Hepatocyte (in vitro differentiated cells): Measurements from ENCODE around the gene AMD1. TPM values are rescaled to one million over a fixed set of nuclear protein-coding genes. Genes with fewer than 3 reads are reported as not detected.
"Not testable (repeated sequence)": the region's sequence is repeated elsewhere in the genome, so short reads cannot be mapped to it uniquely, and the experiment has no call there.

Experiments used
- DNase-seq: peaks from one replicate; pipeline ENCODE4 v3.0.0-alpha.2; 2016; ENCODE audit warnings: low spot score
- H2AFZ ChIP-seq: fragments of 200-600 bp; sonication (generic); 2 replicates; pipeline ENCODE4 v1.6.0; 2016; ENCODE audit warnings: antibody characterized with exemption, mild to moderate bottlenecking
- H3K27ac ChIP-seq: fragments of 200-600 bp; sonication (generic); 2 replicates; pipeline ENCODE4 v1.5.1; 2016; ENCODE audit warnings: mild to moderate bottlenecking
- H3K27me3 ChIP-seq: fragments of 200-600 bp; sonication (generic); 2 replicates; pipeline ENCODE4 v1.6.1; 2016
- H3K36me3 ChIP-seq: fragments of 200-600 bp; sonication (generic); replicated peaks from 2 replicates; pipeline ENCODE4 v1.5.1; 2016; ENCODE audit warnings: low read depth; ENCODE audit not compliant: insufficient read depth
- H3K4me1 ChIP-seq: fragments of 200-600 bp; sonication (generic); 2 replicates; pipeline ENCODE4 v1.5.1; 2016; ENCODE audit warnings: mild to moderate bottlenecking, moderate library complexity; ENCODE audit not compliant: insufficient read depth
- H3K4me2 ChIP-seq: fragments of 200-600 bp; sonication (generic); 2 replicates; pipeline ENCODE4 v1.6.0; 2016
- H3K4me3 ChIP-seq: fragments of 200-600 bp; sonication (generic); 2 replicates; pipeline ENCODE4 v1.5.1; 2016; ENCODE audit warnings: mild to moderate bottlenecking
- H3K79me2 ChIP-seq: fragments of 200-600 bp; sonication (generic); 2 replicates; pipeline ENCODE4 v1.6.0; 2017; ENCODE audit warnings: mild to moderate bottlenecking
- H3K9me2 ChIP-seq: fragments of 200-600 bp; sonication (generic); replicated peaks from 2 replicates; pipeline ENCODE4 v1.6.0; 2017; ENCODE audit warnings: mild to moderate bottlenecking; ENCODE audit not compliant: insufficient read depth
- H3K9me3 ChIP-seq: fragments of 200-600 bp; sonication (generic); 2 replicates; pipeline ENCODE4 v1.5.1; 2016; ENCODE audit warnings: low read depth, mild to moderate bottlenecking
- H4K20me1 ChIP-seq: fragments of 200-600 bp; sonication (generic); 2 replicates; pipeline ENCODE4 v1.6.0; 2016; ENCODE audit warnings: mild to moderate bottlenecking; ENCODE audit not compliant: insufficient read depth, poor library complexity, severe bottlenecking
- EZH2 ChIP-seq: fragments of 200-600 bp; sonication (generic); IDR thresholded peaks from 2 replicates; pipeline ENCODE4 v1.6.1; 2016; ENCODE audit warnings: antibody characterized with exemption, mild to moderate bottlenecking, borderline replicate concordance
- EZH2phosphoT487 ChIP-seq: fragments of 200-600 bp; sonication (generic); IDR thresholded peaks from one replicate; pipeline ENCODE4 v1.6.1; 2018; ENCODE audit warnings: antibody characterized with exemption, mild to moderate bottlenecking, low read depth, moderate library complexity; ENCODE audit not compliant: unreplicated experiment, severe bottlenecking
- WGBS: methylation state at CpG from one replicate; pipeline ENCODE4 v1.1.6; 2016; ENCODE audit warnings: low lambda C conversion rate; ENCODE audit errors: missing lambda C conversion rate; 5-methylcytosine and 5-hydroxymethylcytosine counted together
- polyA plus RNA-seq: library from polyadenylated mRNA; unstranded; fragments of >200 nt; fragmentation: Nextera tagmentation; extraction: Ambion mirVana; gene quantifications from 2 replicates; pipeline ENCODE4 v1.2.1, GENCODE V29; 2016
- total RNA-seq: library from RNA; depleted of rRNA; stranded (reverse); fragments of >200 nt; gene quantifications from 2 replicates; pipeline ENCODE4 v1.2.3, GENCODE V29; 2014
- TF ChIP-seq, protein P1 (sequence below): fragments of 200-600 bp; sonication (generic); IDR thresholded peaks from 2 replicates; pipeline ENCODE4 v1.5.1; 2016; ENCODE audit warnings: antibody characterized with exemption, mild to moderate bottlenecking; ENCODE audit not compliant: poor library complexity

The AMD1 gene
- total and polyA plus RNA-seq, 2 experiments from 2014 or later: 42.7 to 106 TPM

GRCh38 chr6:110902091-110902490 is 27.5 kb downstream of the AMD1 start:
- Histone ChIP-seq H3K79me2 (no peaks in the 10 kb centered on the region), H3K9me3 (no peaks in the 10 kb centered on the region), H3K27ac (no peak overlapping the region), H3K9me2 (no peaks in the 10 kb centered on the region), H3K4me1 (no peaks in the 10 kb centered on the region), H3K4me2 (no peak overlapping the region), H3K36me3 (no peaks in the 10 kb centered on the region), H3K27me3 (no peaks in the 10 kb centered on the region), H4K20me1 (no peaks in the 10 kb centered on the region), H3K4me3 (no peak overlapping the region), H2AFZ (no peak overlapping the region)
- WGBS: 95% methylated on average over 8 of the region's 8 CpGs
- DNase-seq: no peak
- TF ChIP-seq EZH2: no peak
- TF ChIP-seq, protein P1, sequence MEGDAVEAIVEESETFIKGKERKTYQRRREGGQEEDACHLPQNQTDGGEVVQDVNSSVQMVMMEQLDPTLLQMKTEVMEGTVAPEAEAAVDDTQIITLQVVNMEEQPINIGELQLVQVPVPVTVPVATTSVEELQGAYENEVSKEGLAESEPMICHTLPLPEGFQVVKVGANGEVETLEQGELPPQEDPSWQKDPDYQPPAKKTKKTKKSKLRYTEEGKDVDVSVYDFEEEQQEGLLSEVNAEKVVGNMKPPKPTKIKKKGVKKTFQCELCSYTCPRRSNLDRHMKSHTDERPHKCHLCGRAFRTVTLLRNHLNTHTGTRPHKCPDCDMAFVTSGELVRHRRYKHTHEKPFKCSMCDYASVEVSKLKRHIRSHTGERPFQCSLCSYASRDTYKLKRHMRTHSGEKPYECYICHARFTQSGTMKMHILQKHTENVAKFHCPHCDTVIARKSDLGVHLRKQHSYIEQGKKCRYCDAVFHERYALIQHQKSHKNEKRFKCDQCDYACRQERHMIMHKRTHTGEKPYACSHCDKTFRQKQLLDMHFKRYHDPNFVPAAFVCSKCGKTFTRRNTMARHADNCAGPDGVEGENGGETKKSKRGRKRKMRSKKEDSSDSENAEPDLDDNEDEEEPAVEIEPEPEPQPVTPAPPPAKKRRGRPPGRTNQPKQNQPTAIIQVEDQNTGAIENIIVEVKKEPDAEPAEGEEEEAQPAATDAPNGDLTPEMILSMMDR: no peak
- TF ChIP-seq EZH2phosphoT487: no peak

- not testable (repeated sequence) for H2AFZ ChIP-seq, H4K20me1 ChIP-seq, H3K9me3 ChIP-seq, H3K27me3 ChIP-seq, DNase-seq, H3K4me2 ChIP-seq, H3K4me1 ChIP-seq, H3K36me3 ChIP-seq, H3K79me2 ChIP-seq, H3K27ac ChIP-seq, H3K4me3 ChIP-seq, H3K9me2 ChIP-seq
- 89% methylated on average over 2 of the region's 2 CpGs for WGBS
Measured at GRCh38 chr6:110906273-110906672, 31.7 kb downstream of the AMD1 start.

DNA sequence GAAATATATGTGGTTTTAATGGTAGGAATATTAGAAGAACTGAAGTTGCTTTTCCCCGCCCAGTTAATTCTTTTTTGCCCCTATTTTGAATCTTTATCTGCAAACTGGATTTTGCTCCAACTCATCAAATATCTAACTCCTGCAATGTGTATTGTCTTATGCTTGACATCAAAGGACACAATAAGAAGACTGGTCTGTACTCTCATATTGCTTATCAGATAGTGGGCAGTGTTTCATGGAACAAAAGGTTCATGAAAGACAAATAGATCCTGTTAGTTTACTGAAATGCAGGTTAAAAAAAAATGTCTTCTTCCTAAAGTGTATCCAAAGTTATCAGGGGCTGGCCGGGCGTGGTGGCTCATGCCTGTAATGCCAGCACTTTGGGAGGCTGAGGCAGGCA is 56.2 kb downstream of the AMD1 start:
- H3K9me3 ChIP-seq: no peaks in the 10 kb centered on the region
- H4K20me1 ChIP-seq: no peaks in the 10 kb centered on the region
- no peak overlapping the region for H3K4me2 ChIP-seq
- H3K9me2 ChIP-seq: no peaks in the 10 kb centered on the region
- TF ChIP-seq, protein P1: no peak
- TF ChIP-seq EZH2phosphoT487 (no peak), EZH2 (no peak)
- H3K79me2 ChIP-seq: no peaks in the 10 kb centered on the region
- 89% methylated on average over 3 of the region's 3 CpGs for WGBS
- no peaks in the 10 kb centered on the region for H3K4me1 ChIP-seq
- H3K27me3 ChIP-seq: no peaks in the 10 kb centered on the region
- no peaks in the 10 kb centered on the region for H3K36me3 ChIP-seq
- H3K4me3 ChIP-seq: no peak overlapping the region
- H3K27ac ChIP-seq: no peak overlapping the region
- H2AFZ ChIP-seq: no peak overlapping the region
- DNase-seq: no peak

GRCh38 chr6:110933912-110934311 is 59.3 kb downstream of the AMD1 start:
- no peak for DNase-seq
- no peaks in the 10 kb centered on the region for H3K36me3 ChIP-seq
- no peaks in the 10 kb centered on the region for H4K20me1 ChIP-seq
- no peak overlapping the region for H3K27ac ChIP-seq
- no peaks in the 10 kb centered on the region for H3K9me3 ChIP-seq
- WGBS: 87% methylated on average over 2 of the region's 2 CpGs
- H3K4me1 ChIP-seq: no peaks in the 10 kb centered on the region
- H3K79me2 ChIP-seq: no peaks in the 10 kb centered on the region
- no peak overlapping the region for H2AFZ ChIP-seq
- TF ChIP-seq EZH2 (no peak), EZH2phosphoT487 (no peak)
- TF ChIP-seq, protein P1: no peak
- H3K27me3 ChIP-seq: no peaks in the 10 kb centered on the region
- no peaks in the 10 kb centered on the region for H3K9me2 ChIP-seq
- H3K4me3 ChIP-seq: no peak overlapping the region
- H3K4me2 ChIP-seq: no peak overlapping the region
